B cell (primary cell): Measurements from ENCODE around the gene MRPS22.
"Not testable (repeated sequence)": the region's sequence is repeated elsewhere in the genome, so short reads cannot be mapped to it uniquely, and the experiment has no call there.

Experiments used
- CTCF ChIP-seq: fragments of 200-600 bp; IDR thresholded peaks from one replicate; pipeline ENCODE4 v1.8.0; 2022; ENCODE audit warnings: antibody characterized with exemption, mild to moderate bottlenecking
- EZH2 ChIP-seq: IDR thresholded peaks from 2 replicates; pipeline ENCODE4 v1.6.1; 2012; ENCODE audit warnings: borderline replicate concordance, low read depth, mild to moderate bottlenecking, moderate library complexity, low read length; ENCODE audit not compliant: insufficient read depth, poor library complexity, severe bottlenecking

DNA sequence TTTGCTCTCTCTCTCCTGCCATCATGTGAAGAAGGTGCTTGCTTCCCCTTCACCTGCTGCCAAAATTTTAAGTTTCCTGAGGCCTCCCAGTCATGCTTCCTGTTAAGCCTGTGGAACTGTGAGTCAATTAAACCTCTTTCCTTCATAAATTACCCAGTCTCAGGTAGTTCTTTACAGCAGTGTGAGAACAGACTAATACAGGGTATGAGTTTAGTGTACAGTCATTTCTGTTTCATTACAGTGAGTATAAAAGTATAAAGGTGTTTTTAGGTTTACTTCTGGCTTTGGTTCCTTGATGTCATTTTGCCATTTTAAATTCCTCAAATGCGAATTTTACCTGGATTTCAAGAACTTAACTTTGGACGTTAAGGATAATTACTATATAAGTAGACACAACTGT lies 38.5 kb downstream of the MRPS22 start:
- TF ChIP-seq CTCF, EZH2: not testable (repeated sequence)
